KMS-11 (cell line): Measurements from ENCODE around the gene TRIM62.

Experiments
- H2AFZ ChIP-seq: fragments of 200-600 bp; sonication (generic); 2 replicates; pipeline ENCODE4 v1.6.1; 2016; ENCODE audit warnings: antibody characterized with exemption, mixed run types, low read depth
- H3K27ac ChIP-seq: fragments of 200-600 bp; sonication (generic); 2 replicates; pipeline ENCODE4 v1.6.1; 2016; ENCODE audit warnings: mild to moderate bottlenecking, mixed run types
- H3K27me3 ChIP-seq: fragments of 200-600 bp; sonication (generic); 2 replicates; pipeline ENCODE4 v1.6.1; 2017; ENCODE audit warnings: mild to moderate bottlenecking, low read depth, mixed run types, moderate library complexity; ENCODE audit not compliant: insufficient read depth
- H3K36me3 ChIP-seq: fragments of 200-600 bp; sonication (generic); 2 replicates; pipeline ENCODE4 v1.6.1; 2017; ENCODE audit warnings: mild to moderate bottlenecking, mixed run types; ENCODE audit not compliant: insufficient read depth
- H3K4me1 ChIP-seq: fragments of 200-600 bp; sonication (generic); 2 replicates; pipeline ENCODE4 v1.6.1; 2016; ENCODE audit warnings: mild to moderate bottlenecking, low read depth, mixed run types; ENCODE audit not compliant: poor library complexity, severe bottlenecking
- H3K4me2 ChIP-seq: fragments of 200-600 bp; sonication (generic); 2 replicates; pipeline ENCODE4 v1.7.0; 2016; ENCODE audit warnings: mild to moderate bottlenecking, mixed run types
- H3K4me3 ChIP-seq: fragments of 200-600 bp; sonication (generic); IDR thresholded peaks from 2 replicates; pipeline ENCODE4 v1.6.1; 2017; ENCODE audit warnings: low read depth, low read length, mixed read lengths; ENCODE audit not compliant: insufficient read depth
- H3K79me2 ChIP-seq: fragments of 200-600 bp; sonication (generic); 2 replicates; pipeline ENCODE4 v1.6.1; 2016; ENCODE audit warnings: low read depth, mixed run types; ENCODE audit not compliant: insufficient read depth
- H3K9ac ChIP-seq: fragments of 200-600 bp; sonication (generic); 2 replicates; pipeline ENCODE4 v1.6.1; 2016; ENCODE audit warnings: mild to moderate bottlenecking, mixed run types
- H4K20me1 ChIP-seq: fragments of 200-600 bp; sonication (generic); 2 replicates; pipeline ENCODE4 v1.6.1; 2016; ENCODE audit warnings: mild to moderate bottlenecking, mixed run types; ENCODE audit not compliant: insufficient read depth
- TF ChIP-seq, protein P1 (sequence below): fragments of 200-600 bp; sonication (generic); conservative IDR thresholded peaks from 2 replicates; pipeline ENCODE4 v1.6.1; 2017; ENCODE audit warnings: low read depth, mild to moderate bottlenecking, antibody characterized with exemption, low read length, moderate library complexity, mixed read lengths

The TRIM62 gene

DNA sequence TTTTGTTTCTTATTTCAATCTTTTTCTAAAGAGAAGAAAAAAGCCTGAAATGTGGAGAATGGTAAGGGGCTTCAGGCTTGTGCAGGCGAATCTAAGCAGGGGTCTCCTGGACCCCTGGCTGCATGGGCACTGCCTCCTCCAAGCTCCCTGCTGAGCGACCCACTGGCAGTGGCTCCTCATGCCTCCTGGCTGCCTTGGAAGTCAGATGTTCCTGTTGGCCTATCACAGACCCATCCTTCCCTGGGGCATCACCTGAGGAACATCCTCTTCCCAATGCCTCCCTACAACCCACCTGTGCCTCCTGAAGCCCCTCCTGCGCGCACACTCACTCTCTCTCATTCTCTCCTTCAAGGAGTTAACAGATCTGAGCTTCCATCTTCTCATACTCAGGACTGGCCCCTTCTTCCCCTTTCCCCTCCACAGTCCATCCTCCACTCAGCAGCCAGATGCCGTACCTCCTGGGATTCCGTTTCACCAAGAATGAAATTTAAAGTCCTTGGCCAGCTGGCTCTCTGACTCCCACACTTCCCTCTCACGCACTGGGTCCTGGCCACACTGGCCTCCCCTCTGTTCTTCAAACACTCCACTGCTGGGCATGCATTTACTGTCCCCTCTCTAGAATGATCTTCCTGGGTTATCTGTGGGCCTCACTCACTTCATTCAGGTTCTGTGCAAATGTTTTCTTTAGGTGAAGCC, 59.2 kb downstream of the TRIM62 start:
- no peak overlapping the region for H3K27ac ChIP-seq
- no peaks in the 10 kb centered on the region; the same call in 1 of the 2 replicates for H3K79me2 ChIP-seq
- H3K4me3 ChIP-seq, result no peak overlapping the region
- H3K36me3 ChIP-seq, result no peaks in the 10 kb centered on the region
- no peak overlapping the region for H3K9ac ChIP-seq
- H3K4me2 ChIP-seq, result no peak overlapping the region
- H2AFZ ChIP-seq, result no peak overlapping the region
- no peaks in the 10 kb centered on the region for H3K27me3 ChIP-seq
- H4K20me1 ChIP-seq, result no peaks in the 10 kb centered on the region
- H3K4me1 ChIP-seq, result no peaks in the 10 kb centered on the region
- TF ChIP-seq, protein P1, sequence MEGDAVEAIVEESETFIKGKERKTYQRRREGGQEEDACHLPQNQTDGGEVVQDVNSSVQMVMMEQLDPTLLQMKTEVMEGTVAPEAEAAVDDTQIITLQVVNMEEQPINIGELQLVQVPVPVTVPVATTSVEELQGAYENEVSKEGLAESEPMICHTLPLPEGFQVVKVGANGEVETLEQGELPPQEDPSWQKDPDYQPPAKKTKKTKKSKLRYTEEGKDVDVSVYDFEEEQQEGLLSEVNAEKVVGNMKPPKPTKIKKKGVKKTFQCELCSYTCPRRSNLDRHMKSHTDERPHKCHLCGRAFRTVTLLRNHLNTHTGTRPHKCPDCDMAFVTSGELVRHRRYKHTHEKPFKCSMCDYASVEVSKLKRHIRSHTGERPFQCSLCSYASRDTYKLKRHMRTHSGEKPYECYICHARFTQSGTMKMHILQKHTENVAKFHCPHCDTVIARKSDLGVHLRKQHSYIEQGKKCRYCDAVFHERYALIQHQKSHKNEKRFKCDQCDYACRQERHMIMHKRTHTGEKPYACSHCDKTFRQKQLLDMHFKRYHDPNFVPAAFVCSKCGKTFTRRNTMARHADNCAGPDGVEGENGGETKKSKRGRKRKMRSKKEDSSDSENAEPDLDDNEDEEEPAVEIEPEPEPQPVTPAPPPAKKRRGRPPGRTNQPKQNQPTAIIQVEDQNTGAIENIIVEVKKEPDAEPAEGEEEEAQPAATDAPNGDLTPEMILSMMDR, result no peak

DNA sequence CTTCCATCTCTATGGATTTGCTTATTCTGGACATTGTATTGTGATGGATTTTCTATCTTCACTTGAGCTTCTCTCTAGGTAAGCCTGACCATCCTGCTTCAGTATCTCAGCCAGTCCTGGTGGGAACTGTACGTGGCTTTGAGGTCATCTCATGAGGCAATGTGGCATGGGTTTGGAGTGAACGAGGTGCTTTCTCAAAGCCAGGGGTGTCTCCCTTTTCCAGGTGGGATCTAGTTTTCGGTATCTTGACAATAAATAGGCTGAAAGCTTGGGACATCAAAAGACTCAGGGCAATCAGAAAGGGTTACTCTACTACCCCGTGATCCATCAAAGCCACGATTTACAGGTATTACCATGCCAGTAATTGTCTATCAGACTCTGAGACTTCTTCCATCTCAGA, 60.1 kb downstream of the TRIM62 start:
- no peaks in the 10 kb centered on the region for H4K20me1 ChIP-seq
- H3K79me2 ChIP-seq, result no peaks in the 10 kb centered on the region; the same call in 1 of the 2 replicates
- no peak overlapping the region for H3K27ac ChIP-seq
- no peak overlapping the region for H3K4me3 ChIP-seq
- H3K9ac ChIP-seq, result no peak overlapping the region
- H3K36me3 ChIP-seq, result no peaks in the 10 kb centered on the region
- no peaks in the 10 kb centered on the region for H3K4me1 ChIP-seq
- no peaks in the 10 kb centered on the region for H3K27me3 ChIP-seq
- no peak overlapping the region for H2AFZ ChIP-seq
- H3K4me2 ChIP-seq, result no peak overlapping the region
- TF ChIP-seq, protein P1, result no peak

DNA sequence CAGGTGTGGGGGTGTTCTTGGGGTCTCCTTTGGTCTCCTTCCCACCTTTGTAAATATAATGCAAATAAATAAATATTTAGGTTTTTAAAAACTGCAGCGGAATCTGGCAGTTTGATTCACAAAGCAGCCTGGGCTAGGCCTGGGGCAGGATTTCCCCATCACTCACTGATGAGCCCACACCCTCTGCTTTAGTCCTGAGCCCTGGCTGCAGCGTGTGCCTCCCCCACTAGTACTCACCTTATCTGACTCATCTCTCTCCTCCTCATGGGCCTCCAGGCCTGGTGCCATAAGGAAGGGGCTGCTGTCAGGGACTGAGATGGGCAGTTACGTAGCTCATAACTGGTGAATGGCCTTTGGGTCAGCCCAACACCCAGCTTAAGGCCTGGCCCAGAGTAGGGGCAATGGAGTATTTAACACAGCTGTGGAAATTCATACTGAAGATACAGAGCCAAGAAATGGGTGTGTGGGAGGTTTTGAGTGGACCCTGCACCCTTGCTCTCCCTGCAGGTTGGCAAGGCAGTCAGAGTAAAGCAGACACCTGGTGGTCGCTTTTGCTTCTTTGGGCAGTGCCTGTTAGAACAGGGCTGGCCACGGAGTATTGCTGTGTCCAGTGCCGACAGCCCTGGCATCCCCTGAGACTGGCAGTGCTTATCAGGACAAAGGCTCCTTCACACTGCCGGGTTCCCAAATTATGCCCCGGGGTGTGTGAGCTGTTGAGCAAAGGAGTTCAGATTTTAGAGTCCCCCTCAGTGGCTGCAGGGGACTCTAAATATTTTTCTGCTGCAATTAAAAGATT, 61.2 kb downstream of the TRIM62 start:
- Histone ChIP-seq H3K27ac (no peak overlapping the region), H3K4me2 (no peak overlapping the region), H3K4me3 (no peak overlapping the region), H4K20me1 (no peaks in the 10 kb centered on the region), H2AFZ (no peak overlapping the region), H3K9ac (no peak overlapping the region), H3K4me1 (no peaks in the 10 kb centered on the region), H3K79me2 (no peaks in the 10 kb centered on the region), H3K27me3 (no peaks in the 10 kb centered on the region), H3K36me3 (no peaks in the 10 kb centered on the region)
- TF ChIP-seq, protein P1, result no peak

DNA sequence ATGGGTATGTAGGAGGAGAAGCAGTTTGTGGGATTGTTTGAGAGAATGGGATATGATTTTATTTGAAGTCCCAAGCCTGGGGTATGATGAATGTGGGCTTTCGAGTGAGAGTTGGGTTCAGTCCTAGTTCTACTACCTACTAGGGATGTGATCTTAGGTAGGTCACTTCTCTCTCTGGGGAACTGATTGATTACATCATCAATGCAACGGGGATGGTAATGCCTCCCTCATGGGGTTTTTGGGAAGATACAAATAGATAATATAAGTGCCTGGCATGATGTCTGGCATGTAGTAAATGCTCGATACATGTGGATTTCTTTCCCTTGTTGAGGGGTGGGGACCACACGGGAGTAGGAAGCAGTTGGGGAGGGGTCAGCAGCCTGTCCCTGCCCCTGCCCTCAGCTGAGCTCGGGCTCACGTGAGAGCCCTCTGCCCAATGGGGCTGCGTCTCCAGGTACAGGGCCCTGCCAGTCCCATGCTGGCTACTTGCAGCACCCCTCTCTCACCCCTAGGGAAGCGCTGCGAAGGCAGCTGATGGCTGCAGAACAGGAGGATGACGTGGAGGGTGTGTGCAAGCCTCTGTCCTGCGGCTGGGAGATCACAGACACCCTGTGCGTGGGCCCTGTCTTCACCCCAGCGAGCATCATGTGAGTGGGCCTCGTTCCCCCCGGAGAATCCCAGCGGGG, 62.2 kb downstream of the TRIM62 start:
- Histone ChIP-seq H3K4me2 (no peak overlapping the region), H3K27ac (no peak overlapping the region), H3K79me2 (no peaks in the 10 kb centered on the region), H3K4me3 (no peak overlapping the region), H3K9ac (no peak overlapping the region), H3K27me3 (no peaks in the 10 kb centered on the region), H3K4me1 (no peaks in the 10 kb centered on the region), H4K20me1 (no peaks in the 10 kb centered on the region), H2AFZ (no peak overlapping the region), H3K36me3 (no peaks in the 10 kb centered on the region)
- TF ChIP-seq, protein P1, result no peak
